WTC11 (cell line): ENCODE measurements around the gene RCC2.

ENCODE experiments used
- CREM ChIP-seq: sonication (generic); formaldehyde crosslinking; IDR thresholded peaks from 2 replicates; pipeline ENCODE4 v1.8.1; 2022; ENCODE audit warnings: mild to moderate bottlenecking, missing genetic modification reagents, moderate library complexity
- GABPB1 ChIP-seq: sonication (generic); formaldehyde crosslinking; IDR thresholded peaks from 2 replicates; pipeline ENCODE4 v1.8.1; 2023; ENCODE audit warnings: mild to moderate bottlenecking, missing genetic modification reagents
- JAZF1 ChIP-seq: fragments of 250-450 bp; sonication (Bioruptor Pico); IDR thresholded peaks from 2 replicates; pipeline ENCODE4 v1.9.0; 2021; ENCODE audit warnings: moderate library complexity, mild to moderate bottlenecking, inconsistent platforms
- JUN ChIP-seq: sonication (generic); formaldehyde crosslinking; IDR thresholded peaks from 2 replicates; pipeline ENCODE4 v1.8.0; 2023; ENCODE audit warnings: mild to moderate bottlenecking, missing genetic modification reagents
- ZNF121 ChIP-seq: sonication (generic); formaldehyde crosslinking; IDR thresholded peaks from 2 replicates; pipeline ENCODE4 v1.8.0; 2023; ENCODE audit warnings: missing genetic modification reagents
- TF ChIP-seq, protein P1 (sequence below): sonication (generic); formaldehyde crosslinking; IDR thresholded peaks from 2 replicates; pipeline ENCODE4 v1.8.0; 2022; ENCODE audit warnings: mild to moderate bottlenecking, missing genetic modification reagents
- TF ChIP-seq, protein P2 (sequence below): fragments of 200-600 bp; IDR thresholded peaks from 2 replicates; pipeline ENCODE4 v1.8.0; 2022; ENCODE audit warnings: antibody characterized with exemption
- TF ChIP-seq, protein P3 (sequence below): sonication (generic); formaldehyde crosslinking; IDR thresholded peaks from 2 replicates; pipeline ENCODE4 v1.8.1; 2023; ENCODE audit warnings: mild to moderate bottlenecking, missing genetic modification reagents, moderate library complexity

DNA sequence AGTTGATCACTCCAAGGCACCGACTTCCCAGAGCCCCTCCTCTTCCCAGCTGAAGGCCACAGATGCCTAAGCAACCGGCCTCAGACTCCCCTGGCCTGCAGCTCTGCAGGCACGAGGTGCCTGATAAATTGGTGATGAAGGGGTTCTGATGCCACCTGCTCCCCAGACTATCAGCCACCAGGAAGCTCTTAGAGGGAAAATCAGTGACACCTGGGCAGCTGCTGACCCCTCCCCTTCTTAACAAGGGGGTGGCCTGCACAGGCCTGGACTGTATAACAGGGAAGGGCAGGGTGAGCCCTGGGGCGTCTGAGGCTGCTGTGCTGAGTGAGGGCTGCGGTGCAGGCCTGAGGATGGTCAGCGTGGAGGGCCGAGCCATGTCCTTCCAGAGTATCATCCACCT, 67.6 kb downstream of the RCC2 start, which contains the start of gene PADI6:
- TF ChIP-seq, protein P1, sequence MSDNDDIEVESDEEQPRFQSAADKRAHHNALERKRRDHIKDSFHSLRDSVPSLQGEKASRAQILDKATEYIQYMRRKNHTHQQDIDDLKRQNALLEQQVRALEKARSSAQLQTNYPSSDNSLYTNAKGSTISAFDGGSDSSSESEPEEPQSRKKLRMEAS (CRISPR knock-in tag) = no peak
- TF ChIP-seq, protein P2, sequence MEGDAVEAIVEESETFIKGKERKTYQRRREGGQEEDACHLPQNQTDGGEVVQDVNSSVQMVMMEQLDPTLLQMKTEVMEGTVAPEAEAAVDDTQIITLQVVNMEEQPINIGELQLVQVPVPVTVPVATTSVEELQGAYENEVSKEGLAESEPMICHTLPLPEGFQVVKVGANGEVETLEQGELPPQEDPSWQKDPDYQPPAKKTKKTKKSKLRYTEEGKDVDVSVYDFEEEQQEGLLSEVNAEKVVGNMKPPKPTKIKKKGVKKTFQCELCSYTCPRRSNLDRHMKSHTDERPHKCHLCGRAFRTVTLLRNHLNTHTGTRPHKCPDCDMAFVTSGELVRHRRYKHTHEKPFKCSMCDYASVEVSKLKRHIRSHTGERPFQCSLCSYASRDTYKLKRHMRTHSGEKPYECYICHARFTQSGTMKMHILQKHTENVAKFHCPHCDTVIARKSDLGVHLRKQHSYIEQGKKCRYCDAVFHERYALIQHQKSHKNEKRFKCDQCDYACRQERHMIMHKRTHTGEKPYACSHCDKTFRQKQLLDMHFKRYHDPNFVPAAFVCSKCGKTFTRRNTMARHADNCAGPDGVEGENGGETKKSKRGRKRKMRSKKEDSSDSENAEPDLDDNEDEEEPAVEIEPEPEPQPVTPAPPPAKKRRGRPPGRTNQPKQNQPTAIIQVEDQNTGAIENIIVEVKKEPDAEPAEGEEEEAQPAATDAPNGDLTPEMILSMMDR = no peak
- TF ChIP-seq JAZF1 = no peak
- no peak for TF ChIP-seq JUN
- TF ChIP-seq ZNF121 = no peak
- TF ChIP-seq, protein P3, sequence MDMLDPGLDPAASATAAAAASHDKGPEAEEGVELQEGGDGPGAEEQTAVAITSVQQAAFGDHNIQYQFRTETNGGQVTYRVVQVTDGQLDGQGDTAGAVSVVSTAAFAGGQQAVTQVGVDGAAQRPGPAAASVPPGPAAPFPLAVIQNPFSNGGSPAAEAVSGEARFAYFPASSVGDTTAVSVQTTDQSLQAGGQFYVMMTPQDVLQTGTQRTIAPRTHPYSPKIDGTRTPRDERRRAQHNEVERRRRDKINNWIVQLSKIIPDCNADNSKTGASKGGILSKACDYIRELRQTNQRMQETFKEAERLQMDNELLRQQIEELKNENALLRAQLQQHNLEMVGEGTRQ = no peak
- TF ChIP-seq GABPB1 = no peak
- no peak for TF ChIP-seq CREM
